H9 (cell line): ENCODE measurements around the gene STXBP5L. TPM values are rescaled to one million over a fixed set of nuclear protein-coding genes. Genes with fewer than 3 reads are reported as not detected.
A peak's percentile ranks its signal among the peaks of the same experiment; 100 is the strongest.

Source experiments
- DNase-seq: peaks from one replicate; pipeline ENCODE4 v3.0.0-alpha.2; 2017
- H2AFZ ChIP-seq: one replicate; pipeline ENCODE4 v1.6.1; 2013; ENCODE audit warnings: mild to moderate bottlenecking, low read length, control low read depth, moderate library complexity
- H2AK5ac ChIP-seq: 2 replicates; pipeline ENCODE4 v1.6.1; 2013; ENCODE audit warnings: low read length, control low read depth, mixed read lengths; ENCODE audit not compliant: insufficient read length
- H2BK120ac ChIP-seq: one replicate; pipeline ENCODE4 v1.6.1; 2013; ENCODE audit warnings: low read depth, mild to moderate bottlenecking, low read length, control low read depth, inconsistent platforms; ENCODE audit not compliant: poor library complexity, severe bottlenecking
- H2BK12ac ChIP-seq: 2 replicates; pipeline ENCODE4 v1.6.1; 2013; ENCODE audit warnings: low read length, control low read depth, mixed read lengths, low read depth; ENCODE audit not compliant: insufficient read length
- H2BK15ac ChIP-seq: 2 replicates; pipeline ENCODE4 v1.6.1; 2013; ENCODE audit warnings: low read depth, low read length, control low read depth
- H2BK20ac ChIP-seq: one replicate; pipeline ENCODE4 v1.6.1; 2013; ENCODE audit warnings: low read depth, mild to moderate bottlenecking, low read length, control low read depth, inconsistent platforms; ENCODE audit not compliant: poor library complexity, severe bottlenecking
- H2BK5ac ChIP-seq: 2 replicates; pipeline ENCODE4 v1.6.1; 2013; ENCODE audit warnings: low read length, control low read depth, mixed read lengths; ENCODE audit not compliant: insufficient read length
- H3K14ac ChIP-seq: 2 replicates; pipeline ENCODE4 v1.6.1; 2013; ENCODE audit warnings: low read length, control low read depth; ENCODE audit not compliant: insufficient read depth
- H3K18ac ChIP-seq: 2 replicates; pipeline ENCODE4 v1.6.1; 2013; ENCODE audit warnings: low read depth, mild to moderate bottlenecking, mixed read lengths, low read length, control low read depth; ENCODE audit not compliant: insufficient read length
- H3K23ac ChIP-seq: 2 replicates; pipeline ENCODE4 v1.6.1; 2013; ENCODE audit warnings: low read length, control low read depth, mixed read lengths, low read depth; ENCODE audit not compliant: insufficient read length
- H3K23me2 ChIP-seq: 2 replicates; pipeline ENCODE4 v1.6.1; 2013; ENCODE audit warnings: low read depth, mild to moderate bottlenecking, mixed read lengths, low read length, control low read depth; ENCODE audit not compliant: insufficient read length, poor library complexity, severe bottlenecking
- H3K27ac ChIP-seq: 2 replicates; pipeline ENCODE4 v1.5.1; 2013; ENCODE audit warnings: low read length, control low read depth, mixed read lengths, low read depth; ENCODE audit not compliant: insufficient read length
- H3K27me3 ChIP-seq: 2 replicates; pipeline ENCODE4 v1.6.1; 2013; ENCODE audit warnings: low read length, control low read depth, inconsistent platforms; ENCODE audit not compliant: insufficient read depth
- H3K4ac ChIP-seq: 2 replicates; pipeline ENCODE4 v1.6.1; 2013; ENCODE audit warnings: low read depth, mild to moderate bottlenecking, control low read depth, inconsistent platforms, low read length, moderate library complexity
- H3K4me1 ChIP-seq: 2 replicates; pipeline ENCODE4 v1.6.1; 2013; ENCODE audit warnings: low read length, control low read depth, inconsistent platforms; ENCODE audit not compliant: insufficient read depth
- H3K4me2 ChIP-seq: 2 replicates; pipeline ENCODE4 v1.6.1; 2013; ENCODE audit warnings: low read length, control low read depth, mixed read lengths; ENCODE audit not compliant: insufficient read length, insufficient read depth
- H3K56ac ChIP-seq: 2 replicates; pipeline ENCODE4 v1.6.1; 2013; ENCODE audit warnings: low read depth, mild to moderate bottlenecking, mixed read lengths, low read length, control low read depth; ENCODE audit not compliant: insufficient read length
- H3K79me1 ChIP-seq: 2 replicates; pipeline ENCODE4 v1.6.1; 2013; ENCODE audit warnings: low read depth, mild to moderate bottlenecking, moderate library complexity, low read length, control low read depth, inconsistent platforms; ENCODE audit not compliant: insufficient read depth, poor library complexity, severe bottlenecking
- H3K79me2 ChIP-seq: 2 replicates; pipeline ENCODE4 v1.6.1; 2013; ENCODE audit warnings: low read length, control low read depth, inconsistent platforms; ENCODE audit not compliant: insufficient read depth
- H3K9ac ChIP-seq: 2 replicates; pipeline ENCODE4 v1.6.1; 2013; ENCODE audit warnings: low read length, control low read depth, mixed read lengths; ENCODE audit not compliant: insufficient read length; ENCODE audit errors: extremely low read depth
- H3K9me3 ChIP-seq: one replicate; pipeline ENCODE4 v1.6.1; 2013; ENCODE audit warnings: low read depth, low read length, inconsistent platforms; ENCODE audit not compliant: control insufficient read depth
- H3T11ph ChIP-seq: one replicate; pipeline ENCODE4 v1.6.1; 2013; ENCODE audit warnings: mild to moderate bottlenecking, low read length, control low read depth, inconsistent platforms
- H4K20me1 ChIP-seq: one replicate; pipeline ENCODE4 v1.6.1; 2013; ENCODE audit not compliant: control insufficient read depth, insufficient read length, insufficient read depth
- H4K5ac ChIP-seq: 2 replicates; pipeline ENCODE4 v1.6.1; 2013; ENCODE audit warnings: low read depth, mild to moderate bottlenecking, mixed read lengths, low read length, control low read depth; ENCODE audit not compliant: insufficient read length
- H4K8ac ChIP-seq: replicated peaks from 2 replicates; pipeline ENCODE4 v1.6.1; 2013; ENCODE audit warnings: low read length, control low read depth, mixed read lengths, low read depth; ENCODE audit not compliant: insufficient read length
- H4K91ac ChIP-seq: 2 replicates; pipeline ENCODE4 v1.6.1; 2013; ENCODE audit warnings: low read depth, mild to moderate bottlenecking, moderate library complexity, mixed read lengths, low read length, control low read depth; ENCODE audit not compliant: insufficient read length
- H3K27ac Mint-ChIP-seq, 3 experiments: 2 replicates in 2 of 3; 3 replicates in 1 of 3; pipeline ENCODE4 v1.8.0; 2020 to 2021; ENCODE audit warnings: mixed read lengths in 3 of 3, mild to moderate bottlenecking in 1 of 3, moderate library complexity in 1 of 3
- H3K27me3 Mint-ChIP-seq: 2 replicates; pipeline ENCODE4 v1.8.0; 2021; ENCODE audit warnings: low read depth, mild to moderate bottlenecking, moderate library complexity, mixed read lengths
- H3K36me3 Mint-ChIP-seq, 3 experiments: 2 replicates in 2 of 3; 3 replicates in 1 of 3; pipeline ENCODE4 v1.8.0; 2020 to 2021; ENCODE audit warnings: low read depth in 3 of 3, mixed read lengths in 3 of 3; ENCODE audit not compliant: insufficient read depth in 1 of 3
- H3K4me1 Mint-ChIP-seq, 2 experiments: 2 replicates each; pipeline ENCODE4 v1.8.0; 2020; ENCODE audit warnings: mixed read lengths in 2 of 2
- H3K4me3 Mint-ChIP-seq, 2 experiments: 2 replicates in 1 of 2; 3 replicates in 1 of 2; pipeline ENCODE4 v1.8.0; 2020 to 2021; ENCODE audit warnings: mild to moderate bottlenecking in 2 of 2, mixed read lengths in 2 of 2, moderate library complexity in 1 of 2
- H3K9me3 Mint-ChIP-seq, 2 experiments: 2 replicates in 1 of 2; 3 replicates in 1 of 2; pipeline ENCODE4 v1.8.0; 2020; ENCODE audit warnings: mild to moderate bottlenecking in 2 of 2, mixed read lengths in 2 of 2, moderate library complexity in 1 of 2
- WGBS: extraction: QIAGEN DNeasy Blood & Tissue Kit; methylation state at CpG from one replicate; pipeline ENCODE4 v1.1.7; 2013; ENCODE audit warnings: missing lambda C conversion rate, low lambda C conversion rate, mixed read lengths; ENCODE audit not compliant: insufficient read length; ENCODE audit errors: extremely low coverage; 5-methylcytosine and 5-hydroxymethylcytosine counted together
- total RNA-seq: library from RNA; stranded (reverse); gene quantifications from 2 replicates; pipeline ENCODE4 v1.2.1, GENCODE V29; 2021
- TF ChIP-seq, protein P1 (sequence below): fragments of 200-600 bp; sonication (generic); conservative IDR thresholded peaks from 3 replicates; pipeline ENCODE4 v1.8.0; 2021; ENCODE audit warnings: antibody characterized with exemption, mild to moderate bottlenecking

STXBP5L gene
- total RNA-seq, 1 experiment from 2014 or later: 4.7 TPM

DNA sequence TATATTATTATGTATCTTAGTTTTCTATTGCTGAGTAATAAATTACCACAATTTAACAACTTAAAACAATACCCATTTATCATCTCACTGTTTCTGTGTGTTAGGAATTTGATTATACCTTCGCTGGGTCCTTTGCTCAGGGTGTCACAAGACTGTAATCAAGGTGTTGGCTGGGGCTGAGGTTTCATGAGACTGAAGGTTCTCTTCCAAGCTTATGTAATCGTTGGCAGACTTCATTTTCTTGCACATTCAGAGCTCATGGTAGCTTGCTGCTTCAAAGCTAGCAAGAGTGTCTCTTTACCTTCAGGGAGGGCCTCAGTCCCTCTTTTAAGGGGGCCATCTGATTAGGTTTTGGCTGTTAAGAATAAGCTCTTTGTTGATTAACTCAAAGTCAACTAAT, 344.7 kb downstream of the STXBP5L start:
- no CpG with 5 or more reads among the region's 2 CpGs for WGBS

More for the DNA sequence above, 344.7 kb downstream of the STXBP5L start:
- Histone ChIP-seq H3K4me2 (no peak overlapping the region), H3K23ac (no peak overlapping the region), H3K27me3 (no peaks in the 10 kb centered on the region), H2AFZ (no peak overlapping the region), H2BK120ac (no peak overlapping the region), H3K79me1 (no peaks in the 10 kb centered on the region), H2BK12ac (no peak overlapping the region), H4K8ac (no peak overlapping the region), H2BK5ac (no peak overlapping the region), H4K5ac (no peak overlapping the region), H2AK5ac (no peak overlapping the region), H3T11ph (no peak overlapping the region), H3K9me3 (no peaks in the 10 kb centered on the region), H3K23me2 (no peaks in the 10 kb centered on the region), H4K91ac (no peak overlapping the region), H4K20me1 (no peaks in the 10 kb centered on the region), H3K27ac (no peak overlapping the region), H3K4ac (no peak overlapping the region), H3K79me2 (no peaks in the 10 kb centered on the region), H2BK20ac (no peak overlapping the region), H3K14ac (no peak overlapping the region), H3K4me1 (no peaks in the 10 kb centered on the region), H2BK15ac (no peak overlapping the region), H3K18ac (no peak overlapping the region), H3K56ac (no peak overlapping the region), H3K9ac (no peak overlapping the region)
- Mint-ChIP-seq H3K27me3 (no peaks in the 10 kb centered on the region), H3K36me3 (no peaks in the 10 kb centered on the region), H3K9me3 (no peaks in the 10 kb centered on the region; a peak in 1 of 5 replicates), H3K4me1 (peaks cover 7% of the 10 kb centered on the region in 2 experiments), H3K4me3 (no peak overlapping the region), H3K27ac (0 out of 7 replicates have a peak overlapping the region, but pooled peaks of 1 of the 3 experiments have one; percentile 51)
- DNase-seq: no peak
- TF ChIP-seq, protein P1, sequence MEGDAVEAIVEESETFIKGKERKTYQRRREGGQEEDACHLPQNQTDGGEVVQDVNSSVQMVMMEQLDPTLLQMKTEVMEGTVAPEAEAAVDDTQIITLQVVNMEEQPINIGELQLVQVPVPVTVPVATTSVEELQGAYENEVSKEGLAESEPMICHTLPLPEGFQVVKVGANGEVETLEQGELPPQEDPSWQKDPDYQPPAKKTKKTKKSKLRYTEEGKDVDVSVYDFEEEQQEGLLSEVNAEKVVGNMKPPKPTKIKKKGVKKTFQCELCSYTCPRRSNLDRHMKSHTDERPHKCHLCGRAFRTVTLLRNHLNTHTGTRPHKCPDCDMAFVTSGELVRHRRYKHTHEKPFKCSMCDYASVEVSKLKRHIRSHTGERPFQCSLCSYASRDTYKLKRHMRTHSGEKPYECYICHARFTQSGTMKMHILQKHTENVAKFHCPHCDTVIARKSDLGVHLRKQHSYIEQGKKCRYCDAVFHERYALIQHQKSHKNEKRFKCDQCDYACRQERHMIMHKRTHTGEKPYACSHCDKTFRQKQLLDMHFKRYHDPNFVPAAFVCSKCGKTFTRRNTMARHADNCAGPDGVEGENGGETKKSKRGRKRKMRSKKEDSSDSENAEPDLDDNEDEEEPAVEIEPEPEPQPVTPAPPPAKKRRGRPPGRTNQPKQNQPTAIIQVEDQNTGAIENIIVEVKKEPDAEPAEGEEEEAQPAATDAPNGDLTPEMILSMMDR: no peak
